HepG2 (cell line): ENCODE measurements around the gene CAPN9. TPM values are rescaled to one million over a fixed set of nuclear protein-coding genes. Genes with fewer than 3 reads are reported as not detected.
"Not testable (repeated sequence)": the region's sequence is repeated elsewhere in the genome, so short reads cannot be mapped to it uniquely, and the experiment has no call there.

Experiments
- ATAC-seq: fragments of 200-7000 bp; cut with Tn5 transposase; 3 replicates; pipeline ENCODE4 v1.9.1; 2020; ENCODE audit warnings: mild to moderate bottlenecking, moderate library complexity
- BruUV-seq: library from RNA; stranded (reverse); fragments of 400-500 nt; replicated peaks from 2 replicates; lab custom pipeline; 2021; lab: Mats Ljungman, UMichigan
- CTCF ChIA-PET: fragments of 300-600 bp; formaldehyde crosslinking; extraction: SDS; loops from one replicate; lab custom pipeline; 2021; ENCODE audit warnings: low total read pairs, inconsistent platforms, low intra/inter-chr PET ratio; lab: Yijun Ruan, JAX
- POLR2A ChIA-PET: fragments of 350-600 bp; sonication (Branson Sonifier 250); formaldehyde crosslinking; loops from one replicate; lab custom pipeline; 2020; ENCODE audit warnings: antibody characterized with exemption, inconsistent platforms; lab: Yijun Ruan, JAX
- DNase-seq: peaks from one replicate; pipeline ENCODE4 v3.0.0-alpha.2; 2015; ENCODE audit warnings: low spot score
- FAIRE-seq: peaks from 3 replicates; lab custom pipeline; 2011; peaks lifted over from hg19 to GRCh38; lab: Jason Lieb, UNC
- H2AFZ ChIP-seq: one replicate; pipeline ENCODE4 v1.6.1; 2011; ENCODE audit warnings: low read length, inconsistent platforms
- H3K27ac ChIP-seq: fragments of 300-600 bp; 3 replicates; pipeline ENCODE4 v1.8.0; 2011; ENCODE audit warnings: mixed run types, mild to moderate bottlenecking, mixed read lengths, low read length, inconsistent platforms; ENCODE audit not compliant: insufficient read depth; ENCODE audit errors: extremely low read length
- H3K27me3 ChIP-seq, 2 experiments: fragments of 200-600 bp in 1 of 2; 2 replicates in 1 of 2; 3 replicates in 1 of 2; pipeline versions ENCODE4 v1.6.0 to v1.8.0; 2011; ENCODE audit warnings: low read length in 2 of 2, mild to moderate bottlenecking in 2 of 2, moderate library complexity in 2 of 2, inconsistent platforms in 1 of 2; ENCODE audit not compliant: insufficient read depth in 2 of 2, control insufficient read depth in 1 of 2
- H3K36me3 ChIP-seq, 2 experiments: fragments of 200-600 bp in 1 of 2; replicated peaks in 1 of 2; 2 replicates in 1 of 2; 3 replicates in 1 of 2; pipeline versions ENCODE4 v1.5.1 to v1.8.0; 2011; ENCODE audit warnings: low read length in 2 of 2, inconsistent platforms in 1 of 2; ENCODE audit not compliant: insufficient read depth in 2 of 2, control insufficient read depth in 1 of 2
- H3K4me1 ChIP-seq: 2 replicates; pipeline ENCODE4 v1.5.1; 2012; ENCODE audit warnings: low read length, inconsistent platforms; ENCODE audit not compliant: insufficient read depth
- H3K4me2 ChIP-seq: 2 replicates; pipeline ENCODE4 v1.6.0; 2011; ENCODE audit warnings: low read depth, low read length, inconsistent platforms
- H3K4me3 ChIP-seq, 3 experiments: fragments of 200-600 bp in 1 of 3; sonication (generic), shearing (Covaris generic) in 1 of 3; replicated peaks in 1 of 3; 2 replicates each; pipeline ENCODE4 v1.5.1; 2011 to 2016; ENCODE audit warnings: low read length in 3 of 3, inconsistent platforms in 2 of 3, low read depth in 2 of 3, mild to moderate bottlenecking in 2 of 3, control low read depth in 1 of 3, mixed read lengths in 1 of 3; ENCODE audit not compliant: insufficient read depth in 1 of 3
- H3K79me2 ChIP-seq: one replicate; pipeline ENCODE4 v1.6.1; 2011; ENCODE audit warnings: low read length, inconsistent platforms; ENCODE audit not compliant: insufficient read depth
- H3K9ac ChIP-seq: 2 replicates; pipeline ENCODE4 v1.6.0; 2011; ENCODE audit warnings: mild to moderate bottlenecking, low read depth, low read length, inconsistent platforms; ENCODE audit not compliant: insufficient read depth
- H3K9me3 ChIP-seq: 2 replicates; pipeline ENCODE4 v1.5.1; 2012; ENCODE audit warnings: mild to moderate bottlenecking, low read length
- H4K20me1 ChIP-seq: 2 replicates; pipeline ENCODE4 v1.6.0; 2011; ENCODE audit warnings: inconsistent platforms, mild to moderate bottlenecking, low read length, moderate library complexity; ENCODE audit not compliant: insufficient read depth
- MAFF ChIP-seq: IDR thresholded peaks from 2 replicates; pipeline ENCODE4 v1.6.1; 2011; ENCODE audit warnings: low read depth, low read length, improper control_type of control experiment
- MAFK ChIP-seq, 2 experiments: IDR thresholded peaks in 1 of 2; conservative IDR thresholded peaks in 1 of 2; 2 replicates each; pipeline ENCODE4 v1.6.1; 2011; ENCODE audit warnings: improper control_type of control experiment in 2 of 2, low read length in 2 of 2
- NFYB ChIP-seq: sonication (generic); formaldehyde crosslinking; IDR thresholded peaks from 2 replicates; pipeline ENCODE4 v1.4.0; 2020; ENCODE audit warnings: missing genetic modification reagents
- NR2F1 ChIP-seq, 2 experiments: fragments of 450-650 bp in 1 of 2; formaldehyde crosslinking in 1 of 2; IDR thresholded peaks; 2 replicates each; pipeline versions ENCODE4 v1.5.0 to v1.6.1; 2016 to 2020; ENCODE audit warnings: mild to moderate bottlenecking in 1 of 2, missing compliant biosample characterization in 1 of 2, missing genetic modification reagents in 1 of 2, moderate library complexity in 1 of 2
- ZBTB7A ChIP-seq: sonication (generic); formaldehyde crosslinking; IDR thresholded peaks from 2 replicates; pipeline ENCODE4 v1.8.0; 2022; ENCODE audit warnings: mild to moderate bottlenecking, missing genetic modification reagents
- ZNF747 ChIP-seq: sonication (generic); formaldehyde crosslinking; IDR thresholded peaks from 2 replicates; pipeline ENCODE4 v1.8.1; 2023; ENCODE audit warnings: missing genetic modification reagents, mild to moderate bottlenecking, borderline replicate concordance
- WGBS: methylation state at CpG from one replicate; pipeline ENCODE4 v1.1.6; 2017; ENCODE audit warnings: low lambda C conversion rate; 5-methylcytosine and 5-hydroxymethylcytosine counted together
- in situ Hi-C: cut with HindIII; loops from 2 replicates; pipeline ENCODE4 v1.10.0; 2017; ENCODE audit warnings: low pct_unique_long_range_greater_than_20kb; ENCODE audit not compliant: extremely low pct_ligation_motif_present
- intact Hi-C: fragments of 100-400 bp; cut with micrococcal nuclease; formaldehyde crosslinking; loops from one replicate; pipeline ENCODE4 v1.10.0; 2022; ENCODE audit not compliant: unreplicated experiment
- polyA plus RNA-seq, 8 experiments: library from polyadenylated mRNA; depleted of rRNA in 3 of 8; stranded (reverse) in 7 of 8; unstranded in 1 of 8; fragments of >200 nt; fragmentation: Illumina TruSeq in 4 of 8; extraction: Trizol in 4 of 8; gene quantifications; 2 replicates each; pipeline versions ENCODE4 v1.2.1 to v1.2.3, GENCODE V29; 2011 to 2016; ENCODE audit warnings: low read depth in 4 of 8, missing spikeins in 1 of 8, mixed read lengths in 1 of 8; ENCODE audit not compliant: insufficient read depth in 1 of 8
- total RNA-seq, 5 experiments: library from RNA; depleted of rRNA; stranded (reverse); fragments of >200 nt; fragmentation: Illumina TruSeq; extraction: Trizol; gene quantifications; 2 replicates each; pipeline ENCODE4 v1.2.3, GENCODE V29; 2016; ENCODE audit warnings: low read depth in 1 of 5
- TF ChIP-seq, protein P1 (sequence below): IDR thresholded peaks from 2 replicates; pipeline ENCODE4 v1.6.1; 2016; ENCODE audit warnings: low read depth, missing genetic modification reagents, missing compliant biosample characterization
- TF ChIP-seq, protein P2 (sequence below): sonication (generic); formaldehyde crosslinking; IDR thresholded peaks from 2 replicates; pipeline ENCODE4 v1.5.1; 2020; ENCODE audit warnings: missing genetic modification reagents, mild to moderate bottlenecking, borderline replicate concordance
- TF ChIP-seq, protein P3 (sequence below): IDR thresholded peaks from 2 replicates; pipeline ENCODE4 v1.6.1; 2018; ENCODE audit warnings: missing genetic modification reagents

CAPN9 gene
- total and polyA plus RNA-seq, 2 of the 13 experiments (the other 11 are each of a cell fraction or from before 2014, with no cell fraction given), result 0.04 to 0.31 TPM

DNA sequence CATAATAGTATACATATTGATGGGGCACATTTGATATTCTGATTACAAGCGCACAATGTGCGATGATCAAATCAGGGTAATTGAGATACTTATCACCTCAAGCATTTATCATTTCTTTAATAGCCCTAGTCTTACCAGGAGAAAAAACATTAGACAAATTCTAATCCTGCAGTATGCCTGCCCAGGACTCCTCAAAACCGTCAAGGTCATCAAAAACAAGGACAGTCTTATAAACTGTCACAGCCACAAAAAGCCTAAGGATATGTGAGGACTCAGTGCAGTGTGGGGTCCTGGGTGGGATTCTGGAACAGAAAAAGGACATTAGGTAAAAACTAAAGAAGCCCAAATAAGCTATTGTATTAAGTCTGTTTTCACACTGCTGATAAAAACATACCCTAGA lies 19.1 kb downstream of the CAPN9 start (continued):
- TF ChIP-seq, protein P1, sequence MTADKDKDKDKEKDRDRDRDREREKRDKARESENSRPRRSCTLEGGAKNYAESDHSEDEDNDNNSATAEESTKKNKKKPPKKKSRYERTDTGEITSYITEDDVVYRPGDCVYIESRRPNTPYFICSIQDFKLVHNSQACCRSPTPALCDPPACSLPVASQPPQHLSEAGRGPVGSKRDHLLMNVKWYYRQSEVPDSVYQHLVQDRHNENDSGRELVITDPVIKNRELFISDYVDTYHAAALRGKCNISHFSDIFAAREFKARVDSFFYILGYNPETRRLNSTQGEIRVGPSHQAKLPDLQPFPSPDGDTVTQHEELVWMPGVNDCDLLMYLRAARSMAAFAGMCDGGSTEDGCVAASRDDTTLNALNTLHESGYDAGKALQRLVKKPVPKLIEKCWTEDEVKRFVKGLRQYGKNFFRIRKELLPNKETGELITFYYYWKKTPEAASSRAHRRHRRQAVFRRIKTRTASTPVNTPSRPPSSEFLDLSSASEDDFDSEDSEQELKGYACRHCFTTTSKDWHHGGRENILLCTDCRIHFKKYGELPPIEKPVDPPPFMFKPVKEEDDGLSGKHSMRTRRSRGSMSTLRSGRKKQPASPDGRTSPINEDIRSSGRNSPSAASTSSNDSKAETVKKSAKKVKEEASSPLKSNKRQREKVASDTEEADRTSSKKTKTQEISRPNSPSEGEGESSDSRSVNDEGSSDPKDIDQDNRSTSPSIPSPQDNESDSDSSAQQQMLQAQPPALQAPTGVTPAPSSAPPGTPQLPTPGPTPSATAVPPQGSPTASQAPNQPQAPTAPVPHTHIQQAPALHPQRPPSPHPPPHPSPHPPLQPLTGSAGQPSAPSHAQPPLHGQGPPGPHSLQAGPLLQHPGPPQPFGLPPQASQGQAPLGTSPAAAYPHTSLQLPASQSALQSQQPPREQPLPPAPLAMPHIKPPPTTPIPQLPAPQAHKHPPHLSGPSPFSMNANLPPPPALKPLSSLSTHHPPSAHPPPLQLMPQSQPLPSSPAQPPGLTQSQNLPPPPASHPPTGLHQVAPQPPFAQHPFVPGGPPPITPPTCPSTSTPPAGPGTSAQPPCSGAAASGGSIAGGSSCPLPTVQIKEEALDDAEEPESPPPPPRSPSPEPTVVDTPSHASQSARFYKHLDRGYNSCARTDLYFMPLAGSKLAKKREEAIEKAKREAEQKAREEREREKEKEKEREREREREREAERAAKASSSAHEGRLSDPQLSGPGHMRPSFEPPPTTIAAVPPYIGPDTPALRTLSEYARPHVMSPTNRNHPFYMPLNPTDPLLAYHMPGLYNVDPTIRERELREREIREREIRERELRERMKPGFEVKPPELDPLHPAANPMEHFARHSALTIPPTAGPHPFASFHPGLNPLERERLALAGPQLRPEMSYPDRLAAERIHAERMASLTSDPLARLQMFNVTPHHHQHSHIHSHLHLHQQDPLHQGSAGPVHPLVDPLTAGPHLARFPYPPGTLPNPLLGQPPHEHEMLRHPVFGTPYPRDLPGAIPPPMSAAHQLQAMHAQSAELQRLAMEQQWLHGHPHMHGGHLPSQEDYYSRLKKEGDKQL (CRISPR knock-in tag), result no peak
- TF ChIP-seq NR2F1 (CRISPR knock-in tag; IDR thresholded peaks at IDR 0.05), result no peak
- no peak for TF ChIP-seq NFYB (CRISPR knock-in tag)
- TF ChIP-seq, protein P2, sequence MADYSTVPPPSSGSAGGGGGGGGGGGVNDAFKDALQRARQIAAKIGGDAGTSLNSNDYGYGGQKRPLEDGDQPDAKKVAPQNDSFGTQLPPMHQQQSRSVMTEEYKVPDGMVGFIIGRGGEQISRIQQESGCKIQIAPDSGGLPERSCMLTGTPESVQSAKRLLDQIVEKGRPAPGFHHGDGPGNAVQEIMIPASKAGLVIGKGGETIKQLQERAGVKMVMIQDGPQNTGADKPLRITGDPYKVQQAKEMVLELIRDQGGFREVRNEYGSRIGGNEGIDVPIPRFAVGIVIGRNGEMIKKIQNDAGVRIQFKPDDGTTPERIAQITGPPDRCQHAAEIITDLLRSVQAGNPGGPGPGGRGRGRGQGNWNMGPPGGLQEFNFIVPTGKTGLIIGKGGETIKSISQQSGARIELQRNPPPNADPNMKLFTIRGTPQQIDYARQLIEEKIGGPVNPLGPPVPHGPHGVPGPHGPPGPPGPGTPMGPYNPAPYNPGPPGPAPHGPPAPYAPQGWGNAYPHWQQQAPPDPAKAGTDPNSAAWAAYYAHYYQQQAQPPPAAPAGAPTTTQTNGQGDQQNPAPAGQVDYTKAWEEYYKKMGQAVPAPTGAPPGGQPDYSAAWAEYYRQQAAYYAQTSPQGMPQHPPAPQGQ, result no peak
- TF ChIP-seq MAFF, result peak; percentile 55; the same call in 1 of the 2 replicates
- TF ChIP-seq, protein P3, sequence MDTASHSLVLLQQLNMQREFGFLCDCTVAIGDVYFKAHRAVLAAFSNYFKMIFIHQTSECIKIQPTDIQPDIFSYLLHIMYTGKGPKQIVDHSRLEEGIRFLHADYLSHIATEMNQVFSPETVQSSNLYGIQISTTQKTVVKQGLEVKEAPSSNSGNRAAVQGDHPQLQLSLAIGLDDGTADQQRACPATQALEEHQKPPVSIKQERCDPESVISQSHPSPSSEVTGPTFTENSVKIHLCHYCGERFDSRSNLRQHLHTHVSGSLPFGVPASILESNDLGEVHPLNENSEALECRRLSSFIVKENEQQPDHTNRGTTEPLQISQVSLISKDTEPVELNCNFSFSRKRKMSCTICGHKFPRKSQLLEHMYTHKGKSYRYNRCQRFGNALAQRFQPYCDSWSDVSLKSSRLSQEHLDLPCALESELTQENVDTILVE (CRISPR knock-in tag), result no peak
- no peak for TF ChIP-seq ZBTB7A
- no peak for TF ChIP-seq ZNF747
- peak; percentile 68 to 69 for TF ChIP-seq MAFK (conservative IDR thresholded peaks at IDR 0.05 in 1 of 2, IDR thresholded peaks at IDR 0.05 in 1 of 2; ENCODE audit: low read length in 2 of 2)
- TF ChIP-seq, all 625 proteins: peak for 2

DNA sequence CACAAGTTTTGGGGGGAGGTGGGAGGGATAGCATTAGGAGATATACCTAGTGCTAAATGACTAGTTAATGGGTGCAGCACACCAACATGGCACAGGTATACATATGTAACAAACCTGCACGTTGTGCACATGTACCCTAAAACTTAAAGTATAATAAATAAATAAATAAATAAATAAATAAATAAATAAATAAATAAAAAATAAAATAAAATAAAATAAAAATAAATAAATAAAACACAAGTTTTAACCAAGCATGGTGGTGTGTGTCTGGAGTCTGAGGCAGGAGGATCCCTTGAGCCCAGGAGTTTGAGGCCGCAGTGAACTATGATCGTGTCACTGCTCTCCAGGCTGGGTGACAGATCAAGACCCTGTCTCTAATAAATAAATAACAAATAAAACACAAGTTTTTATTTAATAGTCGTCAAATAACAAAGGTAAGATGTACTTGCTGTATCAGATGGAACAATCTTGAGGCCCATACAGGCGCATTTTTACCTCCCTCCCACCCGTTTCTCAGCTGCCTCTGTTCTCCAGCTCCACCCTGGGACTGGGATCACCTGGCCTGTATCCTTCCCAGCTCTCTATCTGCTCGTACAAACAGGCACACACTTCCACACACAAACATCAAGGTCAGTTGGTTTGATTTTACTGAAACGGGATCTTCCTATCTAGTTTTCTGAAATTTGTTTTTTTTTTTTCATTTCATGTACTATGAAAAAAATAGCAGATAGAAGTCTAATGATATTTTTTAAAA lies 20.8 kb downstream of the CAPN9 start:
- FAIRE-seq, intact Hi-C loops, H3K27ac ChIP-seq, H3K9me3 ChIP-seq, H3K79me2 ChIP-seq, BruUV-seq, H3K9ac ChIP-seq, POLR2A ChIA-PET, H4K20me1 ChIP-seq, in situ Hi-C loops, H3K27me3 ChIP-seq, H2AFZ ChIP-seq, ATAC-seq, H3K4me2 ChIP-seq, H3K36me3 ChIP-seq, H3K4me3 ChIP-seq, DNase-seq: not testable (repeated sequence)
- CTCF ChIA-PET, result interaction anchor here (0.6 kb wide), 1 partner anchor 136 kb away, joined by 3 read pairs; no protein-coding TSS in a partner anchor
- WGBS, result 45% methylated on average over 8 of the region's 8 CpGs
- H3K4me1 ChIP-seq, result peaks cover 41% of the 10 kb centered on the region
